Prostate gland (tissue), 2 donors: ENCODE measurements around the gene SOX15.

Experiments
- POLR2A ChIP-seq: fragments of 450-650 bp; IDR thresholded peaks from one replicate; pipeline ENCODE4 v1.6.1; 2016; ENCODE audit warnings: antibody characterized with exemption, mild to moderate bottlenecking
- POLR2AphosphoS5 ChIP-seq: sonication (generic); formaldehyde crosslinking; IDR thresholded peaks from one replicate; pipeline ENCODE4 v1.6.1; 2017; ENCODE audit warnings: antibody characterized with exemption
- TF ChIP-seq, protein P1 (sequence below), 4 experiments: fragments of 200-600 bp in 2 of 4; fragments of 450-650 bp in 2 of 4; sonication (generic) in 2 of 4; IDR thresholded peaks; 1 replicate in 3 of 4; 2 replicates in 1 of 4; pipeline ENCODE4 v1.5.1; 2016 to 2019; ENCODE audit warnings: antibody characterized with exemption in 4 of 4, mild to moderate bottlenecking in 2 of 4, moderate library complexity in 2 of 4

DNA sequence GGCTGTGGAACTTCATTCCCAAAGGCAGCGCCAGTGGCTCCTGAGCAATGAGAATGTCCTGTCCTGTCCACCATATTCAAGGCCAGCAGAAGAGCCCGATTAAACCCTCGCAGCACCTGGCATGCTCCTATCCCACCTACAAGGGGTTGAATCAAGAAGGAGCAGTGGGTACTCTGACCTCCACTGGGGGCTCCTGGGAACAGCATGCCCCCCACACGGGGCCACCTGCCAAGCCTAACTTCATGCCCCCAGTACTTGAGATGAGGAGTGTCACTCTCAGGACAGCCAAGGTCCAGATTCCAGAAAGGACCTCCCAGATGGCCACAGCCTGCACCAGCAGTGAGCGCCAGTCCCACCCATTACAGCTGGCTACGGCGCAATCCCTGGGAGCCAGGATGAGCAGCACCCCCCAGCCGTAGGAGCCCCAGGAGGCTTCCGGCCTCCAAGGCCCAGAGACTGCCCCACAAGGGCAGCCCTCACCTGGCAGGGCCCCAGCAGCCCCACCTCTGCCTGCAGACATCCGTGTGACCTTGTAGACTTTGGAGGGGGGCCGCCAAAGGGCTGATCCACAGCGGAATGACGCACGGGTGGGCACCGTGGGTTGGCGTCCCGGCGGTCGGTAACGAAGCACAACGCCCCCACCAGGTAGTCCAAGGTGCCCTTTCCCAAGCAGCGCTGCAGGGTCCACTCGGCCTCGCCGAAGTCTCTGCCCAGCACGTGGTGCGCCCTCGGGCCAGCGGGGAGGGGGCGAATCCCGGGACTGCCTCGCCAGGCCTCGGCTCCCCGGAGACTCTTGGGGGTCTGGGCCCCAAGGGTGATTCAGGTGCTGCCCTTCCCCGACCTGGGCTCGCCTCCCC is 7.3 kb downstream of the SOX15 start:
- TF ChIP-seq, protein P1, sequence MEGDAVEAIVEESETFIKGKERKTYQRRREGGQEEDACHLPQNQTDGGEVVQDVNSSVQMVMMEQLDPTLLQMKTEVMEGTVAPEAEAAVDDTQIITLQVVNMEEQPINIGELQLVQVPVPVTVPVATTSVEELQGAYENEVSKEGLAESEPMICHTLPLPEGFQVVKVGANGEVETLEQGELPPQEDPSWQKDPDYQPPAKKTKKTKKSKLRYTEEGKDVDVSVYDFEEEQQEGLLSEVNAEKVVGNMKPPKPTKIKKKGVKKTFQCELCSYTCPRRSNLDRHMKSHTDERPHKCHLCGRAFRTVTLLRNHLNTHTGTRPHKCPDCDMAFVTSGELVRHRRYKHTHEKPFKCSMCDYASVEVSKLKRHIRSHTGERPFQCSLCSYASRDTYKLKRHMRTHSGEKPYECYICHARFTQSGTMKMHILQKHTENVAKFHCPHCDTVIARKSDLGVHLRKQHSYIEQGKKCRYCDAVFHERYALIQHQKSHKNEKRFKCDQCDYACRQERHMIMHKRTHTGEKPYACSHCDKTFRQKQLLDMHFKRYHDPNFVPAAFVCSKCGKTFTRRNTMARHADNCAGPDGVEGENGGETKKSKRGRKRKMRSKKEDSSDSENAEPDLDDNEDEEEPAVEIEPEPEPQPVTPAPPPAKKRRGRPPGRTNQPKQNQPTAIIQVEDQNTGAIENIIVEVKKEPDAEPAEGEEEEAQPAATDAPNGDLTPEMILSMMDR (IDR thresholded peaks at IDR 0.05), result no peak
- TF ChIP-seq POLR2A (no peak), POLR2AphosphoS5 (no peak)
